ENCODE results near the gene FBXL13. TPM values are rescaled to one million over a fixed set of nuclear protein-coding genes. Genes with fewer than 3 reads are reported as not detected.

Gene FBXL13
- total RNA-seq, result 0.98 TPM

GRCh38 chr7:103074519-103075336 is at the start of gene FBXL13, which contains the start of gene ARMC10:
Gene FBXL13 (minus strand): TSS chr7:103074796.
Gene ARMC10 (plus strand): TSS chr7:103075140. CDS start chr7:103075273, 133 bp downstream.
- TF ChIP-seq, protein P1, sequence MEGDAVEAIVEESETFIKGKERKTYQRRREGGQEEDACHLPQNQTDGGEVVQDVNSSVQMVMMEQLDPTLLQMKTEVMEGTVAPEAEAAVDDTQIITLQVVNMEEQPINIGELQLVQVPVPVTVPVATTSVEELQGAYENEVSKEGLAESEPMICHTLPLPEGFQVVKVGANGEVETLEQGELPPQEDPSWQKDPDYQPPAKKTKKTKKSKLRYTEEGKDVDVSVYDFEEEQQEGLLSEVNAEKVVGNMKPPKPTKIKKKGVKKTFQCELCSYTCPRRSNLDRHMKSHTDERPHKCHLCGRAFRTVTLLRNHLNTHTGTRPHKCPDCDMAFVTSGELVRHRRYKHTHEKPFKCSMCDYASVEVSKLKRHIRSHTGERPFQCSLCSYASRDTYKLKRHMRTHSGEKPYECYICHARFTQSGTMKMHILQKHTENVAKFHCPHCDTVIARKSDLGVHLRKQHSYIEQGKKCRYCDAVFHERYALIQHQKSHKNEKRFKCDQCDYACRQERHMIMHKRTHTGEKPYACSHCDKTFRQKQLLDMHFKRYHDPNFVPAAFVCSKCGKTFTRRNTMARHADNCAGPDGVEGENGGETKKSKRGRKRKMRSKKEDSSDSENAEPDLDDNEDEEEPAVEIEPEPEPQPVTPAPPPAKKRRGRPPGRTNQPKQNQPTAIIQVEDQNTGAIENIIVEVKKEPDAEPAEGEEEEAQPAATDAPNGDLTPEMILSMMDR (IDR thresholded peaks at IDR 0.05), result no peak
- TF ChIP-seq POLR2AphosphoS5 (IDR thresholded peaks at IDR 0.05; ENCODE audit: insufficient read depth in 1 of 2, low read depth in 1 of 2), result peak; percentile 40 to 80
- TF ChIP-seq POLR2A (IDR thresholded peaks at IDR 0.05), result peak in 1 of 2 donors; percentile 64
- Histone ChIP-seq H3K4me1 (peaks cover 29% of the 10 kb centered on the region), H3K27me3 (no peaks in the 10 kb centered on the region), H3K27ac (peak within 1 kb of the TSS; percentile 81), H3K36me3 (no peaks in the 10 kb centered on the region), H3K4me3 (peak within 1 kb of the TSS; percentile 75 to 93), H3K9me3 (no peaks in the 10 kb centered on the region)
- peak in 1 of 2 donors; percentile 95 for DNase-seq (ENCODE audit: extremely low spot score in 2 of 2)
- intact Hi-C loops (cut with DNase I), result no loop called here

DNA sequence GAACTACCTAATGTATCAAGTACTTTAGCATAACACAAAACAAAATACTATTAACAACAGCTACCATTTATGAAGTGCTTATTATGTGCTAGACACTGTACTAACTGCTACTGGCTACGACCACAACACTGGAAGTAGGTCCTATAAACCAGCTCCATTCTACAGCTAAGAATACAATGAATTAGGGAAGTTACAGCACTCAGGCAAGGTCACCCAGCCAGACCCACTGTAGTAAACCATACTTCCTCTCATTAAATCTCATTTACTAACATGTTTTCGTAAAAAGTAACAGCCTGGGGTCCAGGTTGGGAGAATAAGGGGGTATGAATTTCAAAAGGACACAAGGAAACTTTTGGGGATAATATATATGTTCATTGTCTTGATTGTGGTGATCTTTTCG is 48.9 kb upstream of the FBXL13 start:
- no peaks in the 10 kb centered on the region for H3K27me3 ChIP-seq
- intact Hi-C loops (cut with DNase I), result no loop called here
- H3K9me3 ChIP-seq, result no peaks in the 10 kb centered on the region
- no peaks in the 10 kb centered on the region for H3K4me1 ChIP-seq
- no peak overlapping the region for H3K4me3 ChIP-seq
- TF ChIP-seq POLR2A (IDR thresholded peaks at IDR 0.05) (no peak), POLR2AphosphoS5 (IDR thresholded peaks at IDR 0.05; ENCODE audit: insufficient read depth in 1 of 2, low read depth in 1 of 2) (no peak)
- TF ChIP-seq, protein P1 (IDR thresholded peaks at IDR 0.05), result no peak
- DNase-seq (ENCODE audit: extremely low spot score in 2 of 2), result no peak
- peaks cover 0 to 35% of the 10 kb centered on the region in 2 donors for H3K36me3 ChIP-seq
- H3K27ac ChIP-seq, result no peak overlapping the region

GRCh38 chr7:103121641-103122040 is 47.0 kb upstream of the FBXL13 start:
- no peaks in the 10 kb centered on the region for H3K4me1 ChIP-seq
- H3K27ac ChIP-seq, result no peak overlapping the region
- peaks cover 0 to 21% of the 10 kb centered on the region in 2 donors for H3K36me3 ChIP-seq
- H3K9me3 ChIP-seq, result no peaks in the 10 kb centered on the region
- no peak overlapping the region for H3K4me3 ChIP-seq
- intact Hi-C loops (cut with DNase I), result no loop called here
- TF ChIP-seq POLR2A (IDR thresholded peaks at IDR 0.05), result no peak
- H3K27me3 ChIP-seq, result no peaks in the 10 kb centered on the region
- DNase-seq (ENCODE audit: extremely low spot score in 2 of 2), result no peak

DNA sequence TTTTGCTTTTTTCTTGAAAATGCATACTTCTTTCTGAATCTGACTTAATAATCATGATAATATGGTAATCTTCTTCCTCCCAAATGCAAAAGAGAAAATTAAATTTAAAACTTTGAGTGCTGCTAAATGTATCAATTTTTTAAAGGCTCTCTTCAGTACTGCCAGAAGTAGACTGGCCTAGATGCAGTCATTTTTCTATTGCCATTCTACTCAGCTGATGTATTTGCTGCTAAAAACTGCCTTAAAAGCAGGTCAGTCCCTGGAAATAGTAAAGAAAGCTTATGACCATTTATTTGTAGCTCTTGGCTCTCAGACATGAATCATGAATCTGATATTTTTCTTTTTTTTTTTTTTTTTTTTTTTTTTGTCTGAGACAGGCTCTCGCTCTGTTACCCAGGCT is 45.8 kb upstream of the FBXL13 start:
- Histone ChIP-seq H3K4me1 (no peaks in the 10 kb centered on the region), H3K27me3 (no peaks in the 10 kb centered on the region), H3K4me3 (no peak overlapping the region), H3K27ac (no peak overlapping the region), H3K36me3 (peaks cover 0 to 21% of the 10 kb centered on the region in 2 donors), H3K9me3 (no peaks in the 10 kb centered on the region)
- TF ChIP-seq POLR2A (IDR thresholded peaks at IDR 0.05), result no peak
- TF ChIP-seq, protein P1 (IDR thresholded peaks at IDR 0.05), result no peak
- no peak for TF ChIP-seq POLR2AphosphoS5 (IDR thresholded peaks at IDR 0.05; ENCODE audit: insufficient read depth in 1 of 2, low read depth in 1 of 2)
- intact Hi-C loops (cut with DNase I), result no loop called here
- no peak for DNase-seq (ENCODE audit: extremely low spot score in 2 of 2)

DNA sequence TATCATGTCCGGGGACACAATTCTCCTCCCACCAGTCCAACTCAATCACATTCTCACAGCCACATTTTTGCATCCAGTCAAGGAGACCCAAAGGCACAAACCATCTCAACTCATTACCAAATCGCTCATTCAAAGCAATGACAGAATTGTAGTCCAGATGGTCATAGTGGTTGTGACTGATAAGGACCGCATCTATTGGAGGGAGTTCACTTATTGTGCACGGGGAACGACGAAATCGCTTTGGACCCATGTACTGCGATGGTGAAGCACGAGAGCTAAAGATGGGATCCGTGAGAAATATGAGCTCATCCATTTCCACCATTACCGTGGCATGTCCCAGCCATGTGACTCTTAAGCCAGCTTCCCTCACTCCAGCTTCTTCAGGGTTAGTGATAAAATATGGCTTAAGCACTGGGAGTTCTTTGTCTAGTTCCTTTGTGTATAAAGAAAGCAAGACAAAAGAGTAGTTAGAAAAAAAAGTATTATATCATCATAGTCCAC is 45.2 kb upstream of the FBXL13 start:
- Histone ChIP-seq H3K27ac (no peak overlapping the region), H3K4me1 (no peaks in the 10 kb centered on the region)

More for the DNA sequence above, 45.2 kb upstream of the FBXL13 start:
- Histone ChIP-seq H3K4me3 (no peak overlapping the region), H3K36me3 (peaks cover 0 to 21% of the 10 kb centered on the region in 2 donors), H3K9me3 (no peaks in the 10 kb centered on the region), H3K27me3 (no peaks in the 10 kb centered on the region)
- TF ChIP-seq, protein P1 (IDR thresholded peaks at IDR 0.05), result no peak
- no peak for TF ChIP-seq POLR2A (IDR thresholded peaks at IDR 0.05)
- TF ChIP-seq POLR2AphosphoS5 (IDR thresholded peaks at IDR 0.05; ENCODE audit: insufficient read depth in 1 of 2, low read depth in 1 of 2), result no peak
- DNase-seq (ENCODE audit: extremely low spot score in 2 of 2), result no peak
- intact Hi-C loops (cut with DNase I), result no loop called here

All from vagina (tissue), 2 donors.